Measurements from ENCODE around the gene SLC25A19.

SLC25A19 gene

GRCh38 chr17:75241502-75241901 is 47.7 kb downstream of the SLC25A19 start:
- H3K4me3 ChIP-seq (ENCODE audit: low read depth, low read length) = no peak overlapping the region
- no peak for DNase-seq (ENCODE audit: low read depth)
- TF ChIP-seq CTCF (IDR thresholded peaks at IDR 0.05; ENCODE audit: control insufficient read depth, extremely low read depth, insufficient read depth) = no peak

GRCh38 chr17:75241143-75241430 is 48.1 kb downstream of the SLC25A19 start:
- TF ChIP-seq CTCF (IDR thresholded peaks at IDR 0.05; ENCODE audit: control insufficient read depth, extremely low read depth, insufficient read depth) = no peak
- no peak for DNase-seq (ENCODE audit: low read depth)
- no peak overlapping the region for H3K4me3 ChIP-seq (ENCODE audit: low read depth, low read length)

GRCh38 chr17:75240394-75241142 is 48.7 kb downstream of the SLC25A19 start:
- TF ChIP-seq CTCF (IDR thresholded peaks at IDR 0.05; ENCODE audit: control insufficient read depth, extremely low read depth, insufficient read depth) = peak; percentile 69
- no peak for DNase-seq (ENCODE audit: low read depth)
- no peak overlapping the region for H3K4me3 ChIP-seq (ENCODE audit: low read depth, low read length)

GRCh38 chr17:75239778-75240393 is 49.3 kb downstream of the SLC25A19 start:
- TF ChIP-seq CTCF (IDR thresholded peaks at IDR 0.05; ENCODE audit: control insufficient read depth, extremely low read depth, insufficient read depth) = no peak
- DNase-seq (ENCODE audit: low read depth) = no peak
- H3K4me3 ChIP-seq (ENCODE audit: low read depth, low read length) = no peak overlapping the region

- no peak overlapping the region for H3K4me3 ChIP-seq (ENCODE audit: low read depth, low read length)
- no peak for DNase-seq (ENCODE audit: low read depth)
- TF ChIP-seq CTCF (IDR thresholded peaks at IDR 0.05; ENCODE audit: control insufficient read depth, extremely low read depth, insufficient read depth) = no peak
Observed at GRCh38 chr17:75239214-75239613, 50.0 kb downstream of the SLC25A19 start.

GRCh38 chr17:75238684-75239191 is 50.5 kb downstream of the SLC25A19 start:
- H3K4me3 ChIP-seq (ENCODE audit: low read depth, low read length) = no peak overlapping the region
- peak; percentile 83 for TF ChIP-seq CTCF (IDR thresholded peaks at IDR 0.05; ENCODE audit: control insufficient read depth, extremely low read depth, insufficient read depth)
- DNase-seq (ENCODE audit: low read depth) = peak; percentile 35

Data from LNCaP clone FGC (cell line).